HG03571 (cell line): ENCODE results near the gene BCL11A.

ENCODE experiments used
- ATAC-seq: cut with Tn5 transposase; IDR thresholded peaks from one replicate; pipeline ENCODE4 v1.9.1; 2021; ENCODE audit not compliant: unreplicated experiment

The BCL11A gene

DNA sequence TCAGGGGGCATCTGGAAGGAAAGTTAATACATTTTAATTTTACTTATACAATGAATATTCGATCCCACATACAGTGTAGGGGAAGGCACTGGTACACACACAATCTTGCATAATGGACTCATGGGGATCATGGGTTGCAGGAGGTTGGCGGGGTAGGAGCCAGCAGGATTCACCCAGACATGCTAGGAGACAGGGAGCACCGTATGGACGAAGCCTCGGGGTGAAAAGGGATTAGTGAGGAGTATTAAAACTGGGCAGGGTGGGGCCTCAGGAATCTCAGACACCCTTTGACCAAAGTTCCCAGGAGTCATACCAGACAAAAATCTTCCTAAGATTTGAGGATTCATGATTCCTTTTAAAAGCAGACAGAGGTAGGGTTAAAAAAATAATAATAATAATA lies 140.8 kb downstream of the BCL11A start:
- ATAC-seq, result no peak

DNA sequence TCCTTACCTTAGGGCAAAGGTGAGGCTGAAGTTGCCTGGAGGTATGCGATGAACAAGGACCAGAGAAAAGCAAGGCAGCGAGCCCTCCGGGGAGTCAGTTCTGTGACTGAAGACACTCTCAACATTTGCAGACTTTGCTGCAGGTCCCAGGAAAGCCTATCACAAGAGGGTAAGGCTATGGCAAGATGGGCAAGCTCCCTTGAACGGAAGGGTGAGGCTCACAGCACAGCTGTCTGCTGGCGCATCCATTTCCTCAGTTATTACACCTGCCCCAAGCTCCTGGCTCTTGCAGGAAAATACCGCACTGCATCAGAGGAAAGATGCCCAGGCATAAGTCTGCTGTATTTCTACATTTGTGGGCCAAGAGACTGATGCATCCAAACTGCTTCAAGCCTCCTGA lies 141.4 kb downstream of the BCL11A start:
- no peak for ATAC-seq

DNA sequence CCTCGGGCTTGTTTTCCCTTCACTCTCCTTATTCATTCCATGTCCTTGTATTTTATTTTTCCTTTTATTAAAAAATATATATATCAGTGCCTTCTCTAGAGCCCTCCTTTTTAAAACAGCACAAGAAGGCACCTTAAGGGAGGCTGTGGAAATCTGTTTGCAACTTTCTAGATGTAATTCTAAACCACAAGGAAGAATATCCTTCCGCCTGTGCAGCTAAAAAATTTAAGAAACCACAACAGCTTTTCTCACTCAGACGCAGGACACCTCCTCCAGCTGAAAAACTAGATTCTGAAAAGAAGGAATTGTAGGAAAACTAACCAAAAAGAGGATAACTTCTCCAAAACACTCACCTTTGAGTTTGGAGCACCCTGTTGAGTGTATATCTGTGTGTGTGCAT lies 142.2 kb downstream of the BCL11A start:
- no peak for ATAC-seq

DNA sequence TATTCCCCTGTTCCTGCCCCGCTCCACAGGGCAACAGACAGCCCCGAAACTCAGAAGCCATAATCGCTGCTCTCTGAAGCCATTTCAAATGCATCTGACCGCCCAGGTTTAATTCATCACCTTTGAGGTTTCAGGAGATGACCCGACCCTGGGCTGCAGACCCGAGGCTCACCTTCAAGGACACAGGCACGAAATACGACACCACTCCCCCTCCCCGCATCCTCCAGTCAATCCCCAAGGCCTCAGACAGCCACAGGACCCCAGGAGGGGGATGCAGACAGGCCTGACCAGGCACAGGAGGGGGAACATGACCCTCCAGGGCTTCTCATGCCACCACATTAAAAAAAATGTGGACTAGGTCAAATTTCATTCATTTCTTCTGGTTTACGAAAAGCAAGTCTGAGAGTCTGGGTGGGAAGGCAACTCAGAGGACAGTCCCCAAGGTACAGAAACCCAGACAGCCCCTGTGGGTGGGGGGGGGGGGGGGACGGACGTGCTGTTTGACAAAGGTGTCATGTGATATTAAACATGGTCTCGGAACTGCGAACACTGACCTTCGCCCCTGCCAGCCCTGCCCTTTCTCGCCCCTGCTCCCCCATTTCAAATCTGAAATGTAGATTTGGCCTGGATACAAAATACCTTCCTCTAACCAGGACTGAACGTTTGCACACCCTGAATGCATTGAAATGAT lies 142.9 kb downstream of the BCL11A start:
- no peak for ATAC-seq

DNA sequence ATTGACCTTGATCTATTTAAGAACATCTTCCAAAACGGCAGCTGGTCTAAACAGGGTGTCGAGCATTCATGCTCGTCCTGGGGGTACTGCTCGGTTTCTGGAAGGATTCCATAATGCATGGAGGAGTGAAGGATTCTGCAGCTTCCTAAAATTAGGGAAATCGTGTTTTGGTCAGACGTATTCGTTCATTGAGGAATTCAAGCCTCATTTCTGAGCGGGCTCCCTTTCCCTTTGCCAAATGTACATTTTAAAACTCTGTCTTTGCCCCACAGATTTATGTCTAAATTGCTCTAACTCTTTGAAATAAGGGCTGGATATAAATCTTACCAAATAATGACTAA lies 144.0 kb downstream of the BCL11A start:
- no peak for ATAC-seq

DNA sequence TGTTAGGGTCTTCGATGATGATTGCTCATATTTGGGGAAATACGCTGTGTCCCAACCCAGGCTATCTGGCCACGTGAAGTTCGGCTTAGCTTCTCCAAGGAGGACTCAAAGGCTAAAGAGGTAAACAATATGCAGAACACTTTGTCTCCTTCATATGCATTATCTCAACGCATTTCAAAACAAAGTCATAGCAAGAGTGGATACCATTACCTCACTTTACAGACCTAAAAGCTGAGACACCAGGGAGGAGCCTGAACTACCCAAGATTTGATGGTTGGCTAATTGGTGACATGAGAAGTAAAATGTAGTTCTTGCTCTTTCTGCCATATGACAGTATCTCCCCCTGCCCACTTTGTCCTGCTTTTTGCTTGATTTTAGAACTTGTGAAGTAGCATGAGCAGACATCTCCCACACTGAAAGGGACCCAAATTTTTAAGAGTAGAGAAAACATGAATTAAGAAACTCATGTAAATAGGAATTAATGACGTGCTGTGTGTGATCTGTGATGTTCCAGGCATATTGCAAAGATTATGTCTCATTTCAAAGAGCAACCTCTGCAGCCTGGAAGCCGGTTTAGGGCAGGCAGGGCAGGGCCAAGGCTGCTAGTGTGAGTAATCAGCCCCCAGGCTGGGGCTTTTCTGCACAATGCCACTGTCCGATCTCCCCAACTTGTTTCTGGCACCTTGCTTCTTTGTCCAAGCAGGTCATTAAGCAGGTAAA lies 144.5 kb downstream of the BCL11A start:
- no peak for ATAC-seq

DNA sequence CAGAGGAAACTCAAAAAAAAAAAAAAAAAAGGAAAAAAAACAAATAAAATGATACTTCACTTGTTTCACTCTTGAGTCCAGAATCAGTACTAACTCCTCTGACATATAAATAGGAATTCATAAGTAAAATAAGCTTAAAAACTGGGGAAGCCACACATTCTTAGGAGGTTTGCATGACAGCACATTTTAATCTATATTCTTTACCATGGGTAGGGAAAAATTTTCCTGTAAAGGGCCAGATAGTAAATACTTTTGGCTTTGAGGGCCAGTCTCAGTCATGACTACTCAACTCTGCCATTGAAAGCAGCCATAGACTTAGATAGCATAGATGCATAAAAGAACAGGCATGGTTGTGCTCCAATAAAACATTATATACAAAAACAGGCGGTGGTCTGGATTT lies 145.2 kb downstream of the BCL11A start:
- no peak for ATAC-seq

DNA sequence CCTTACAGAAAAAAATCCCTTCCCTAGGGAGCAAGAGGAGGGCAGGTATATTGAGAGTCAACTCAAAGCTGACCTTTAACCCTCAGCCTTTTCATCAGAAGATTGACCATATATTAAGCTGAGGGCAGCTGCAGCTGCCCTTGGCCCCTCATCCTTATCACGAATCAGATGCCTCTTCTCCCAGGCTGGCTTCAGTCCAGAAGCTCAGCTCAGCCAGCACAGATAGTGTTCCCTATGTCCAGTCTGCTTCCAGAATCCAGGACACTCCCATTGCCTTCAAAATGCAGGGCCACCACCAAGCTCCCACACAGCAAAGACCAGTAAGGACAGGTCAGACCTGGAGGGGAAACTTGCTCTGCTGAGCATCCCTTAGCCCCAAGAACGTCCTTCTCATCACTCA lies 146.1 kb downstream of the BCL11A start:
- ATAC-seq, result no peak

DNA sequence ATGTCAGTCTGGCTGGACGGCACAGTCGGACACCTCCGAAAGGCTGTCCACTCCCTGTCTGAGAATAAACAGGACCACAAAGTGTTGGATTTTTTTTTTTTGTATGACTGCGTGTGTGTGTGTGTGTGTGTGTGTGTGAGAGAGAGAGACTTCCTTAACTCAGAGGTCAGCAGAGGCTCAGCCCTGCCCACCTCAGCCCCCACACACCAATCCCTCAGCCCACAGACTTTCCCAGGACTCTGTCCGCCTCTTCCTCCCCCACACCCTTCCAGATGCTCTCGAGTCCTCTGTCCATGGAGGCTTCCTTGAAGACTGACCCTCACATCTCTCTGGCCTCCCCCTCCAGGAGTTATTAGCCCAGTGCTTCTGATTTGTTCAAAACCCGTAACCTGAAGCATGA lies 147.3 kb downstream of the BCL11A start:
- no peak for ATAC-seq

DNA sequence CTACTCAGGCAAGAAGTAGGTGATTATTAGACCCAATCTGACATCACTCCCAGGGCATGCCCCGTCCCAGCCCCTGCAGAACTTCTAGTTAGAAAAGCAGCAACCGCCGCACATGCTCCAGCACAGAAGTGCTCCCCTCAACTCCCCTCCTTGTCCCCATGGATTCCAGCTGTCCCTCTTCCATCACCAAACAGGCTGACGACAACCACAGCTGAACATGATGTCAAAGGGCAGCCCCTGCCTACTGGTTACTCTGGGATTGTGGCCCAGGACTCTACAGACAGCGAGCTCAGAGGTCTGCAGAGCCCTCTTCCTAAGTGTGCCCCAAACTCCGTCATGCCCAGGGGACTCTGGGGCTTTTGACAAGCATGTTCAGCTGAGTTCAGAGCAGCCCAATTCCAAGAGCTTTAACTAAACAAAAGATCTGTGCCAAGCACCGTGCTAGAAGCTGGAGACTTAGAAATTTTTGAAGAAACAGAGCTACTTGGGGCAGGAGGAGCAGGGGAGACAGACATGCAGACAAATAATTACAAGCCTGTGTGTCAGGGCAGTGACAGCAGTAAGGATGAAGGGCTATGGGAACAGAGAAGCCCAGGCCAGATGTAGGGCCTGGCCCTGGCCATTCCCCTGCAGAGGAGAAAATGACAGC lies 148.1 kb downstream of the BCL11A start:
- ATAC-seq, result no peak
